HepG2 (cell line): ENCODE results near the gene MTHFSD. TPM values are rescaled to one million over a fixed set of nuclear protein-coding genes. Genes with fewer than 3 reads are reported as not detected.

Source experiments
- ATAC-seq: fragments of 200-7000 bp; cut with Tn5 transposase; 3 replicates; pipeline ENCODE4 v1.9.1; 2020; ENCODE audit warnings: mild to moderate bottlenecking, moderate library complexity
- BruUV-seq: library from RNA; stranded (reverse); fragments of 400-500 nt; replicated peaks from 2 replicates; lab custom pipeline; 2021; lab: Mats Ljungman, UMichigan
- CTCF ChIA-PET: fragments of 300-600 bp; formaldehyde crosslinking; extraction: SDS; loops from one replicate; lab custom pipeline; 2021; ENCODE audit warnings: low total read pairs, inconsistent platforms, low intra/inter-chr PET ratio; lab: Yijun Ruan, JAX
- POLR2A ChIA-PET: fragments of 350-600 bp; sonication (Branson Sonifier 250); formaldehyde crosslinking; loops from one replicate; lab custom pipeline; 2020; ENCODE audit warnings: antibody characterized with exemption, inconsistent platforms; lab: Yijun Ruan, JAX
- DNase-seq: peaks from one replicate; pipeline ENCODE4 v3.0.0-alpha.2; 2015; ENCODE audit warnings: low spot score
- FAIRE-seq: peaks from 3 replicates; lab custom pipeline; 2011; peaks lifted over from hg19 to GRCh38; lab: Jason Lieb, UNC
- H2AFZ ChIP-seq: one replicate; pipeline ENCODE4 v1.6.1; 2011; ENCODE audit warnings: low read length, inconsistent platforms
- H3K27ac ChIP-seq: fragments of 300-600 bp; 3 replicates; pipeline ENCODE4 v1.8.0; 2011; ENCODE audit warnings: mixed run types, mild to moderate bottlenecking, mixed read lengths, low read length, inconsistent platforms; ENCODE audit not compliant: insufficient read depth; ENCODE audit errors: extremely low read length
- H3K27me3 ChIP-seq, 2 experiments: fragments of 200-600 bp in 1 of 2; 2 replicates in 1 of 2; 3 replicates in 1 of 2; pipeline versions ENCODE4 v1.6.0 to v1.8.0; 2011; ENCODE audit warnings: low read length in 2 of 2, mild to moderate bottlenecking in 2 of 2, moderate library complexity in 2 of 2, inconsistent platforms in 1 of 2; ENCODE audit not compliant: insufficient read depth in 2 of 2, control insufficient read depth in 1 of 2
- H3K36me3 ChIP-seq, 2 experiments: fragments of 200-600 bp in 1 of 2; replicated peaks in 1 of 2; 2 replicates in 1 of 2; 3 replicates in 1 of 2; pipeline versions ENCODE4 v1.5.1 to v1.8.0; 2011; ENCODE audit warnings: low read length in 2 of 2, inconsistent platforms in 1 of 2; ENCODE audit not compliant: insufficient read depth in 2 of 2, control insufficient read depth in 1 of 2
- H3K4me1 ChIP-seq: 2 replicates; pipeline ENCODE4 v1.5.1; 2012; ENCODE audit warnings: low read length, inconsistent platforms; ENCODE audit not compliant: insufficient read depth
- H3K4me2 ChIP-seq: 2 replicates; pipeline ENCODE4 v1.6.0; 2011; ENCODE audit warnings: low read depth, low read length, inconsistent platforms
- H3K4me3 ChIP-seq, 3 experiments: fragments of 200-600 bp in 1 of 3; sonication (generic), shearing (Covaris generic) in 1 of 3; replicated peaks in 1 of 3; 2 replicates each; pipeline ENCODE4 v1.5.1; 2011 to 2016; ENCODE audit warnings: low read length in 3 of 3, inconsistent platforms in 2 of 3, low read depth in 2 of 3, mild to moderate bottlenecking in 2 of 3, control low read depth in 1 of 3, mixed read lengths in 1 of 3; ENCODE audit not compliant: insufficient read depth in 1 of 3
- H3K79me2 ChIP-seq: one replicate; pipeline ENCODE4 v1.6.1; 2011; ENCODE audit warnings: low read length, inconsistent platforms; ENCODE audit not compliant: insufficient read depth
- H3K9ac ChIP-seq: 2 replicates; pipeline ENCODE4 v1.6.0; 2011; ENCODE audit warnings: mild to moderate bottlenecking, low read depth, low read length, inconsistent platforms; ENCODE audit not compliant: insufficient read depth
- H3K9me3 ChIP-seq: 2 replicates; pipeline ENCODE4 v1.5.1; 2012; ENCODE audit warnings: mild to moderate bottlenecking, low read length
- H4K20me1 ChIP-seq: 2 replicates; pipeline ENCODE4 v1.6.0; 2011; ENCODE audit warnings: inconsistent platforms, mild to moderate bottlenecking, low read length, moderate library complexity; ENCODE audit not compliant: insufficient read depth
- ARID5B ChIP-seq: IDR thresholded peaks from 2 replicates; pipeline ENCODE4 v1.4.0; 2020; ENCODE audit warnings: mild to moderate bottlenecking, missing genetic modification reagents
- FOSL2 ChIP-seq: sonication (generic); formaldehyde crosslinking; IDR thresholded peaks from 2 replicates; pipeline ENCODE4 v1.4.0; 2020; ENCODE audit warnings: missing genetic modification reagents
- FOXA3 ChIP-seq: IDR thresholded peaks from 2 replicates; pipeline ENCODE4 v1.6.1; 2016; ENCODE audit warnings: missing genetic modification reagents, missing compliant biosample characterization
- FOXP1 ChIP-seq, 2 experiments: fragments of 450-650 bp in 1 of 2; IDR thresholded peaks; 2 replicates each; pipeline ENCODE4 v1.6.1; 2017 to 2018; ENCODE audit warnings: antibody characterized with exemption in 1 of 2
- NFE2 ChIP-seq: sonication (generic); formaldehyde crosslinking; IDR thresholded peaks from 2 replicates; pipeline ENCODE4 v1.4.0; 2020; ENCODE audit warnings: missing genetic modification reagents
- NFKB2 ChIP-seq: sonication (generic); formaldehyde crosslinking; IDR thresholded peaks from 2 replicates; pipeline ENCODE4 v1.4.0; 2020; ENCODE audit warnings: missing genetic modification reagents, borderline replicate concordance
- SOX13 ChIP-seq, 3 experiments: fragments of 450-650 bp in 1 of 3; sonication (generic) in 1 of 3; formaldehyde crosslinking in 1 of 3; IDR thresholded peaks in 2 of 3; conservative IDR thresholded peaks in 1 of 3; 2 replicates each; pipeline versions ENCODE4 v1.5.0 to v1.6.1; 2016 to 2020; ENCODE audit warnings: antibody characterized with exemption in 1 of 3, mild to moderate bottlenecking in 1 of 3, missing compliant biosample characterization in 1 of 3, missing genetic modification reagents in 1 of 3, moderate library complexity in 1 of 3
- SOX5 ChIP-seq: IDR thresholded peaks from 2 replicates; pipeline ENCODE4 v1.6.1; 2016; ENCODE audit warnings: borderline replicate concordance
- SOX6 ChIP-seq, 2 experiments: fragments of 450-650 bp in 1 of 2; sonication (generic) in 1 of 2; formaldehyde crosslinking in 1 of 2; IDR thresholded peaks; 2 replicates each; pipeline versions ENCODE4 v1.4.0 to v1.6.1; 2017 to 2020; ENCODE audit warnings: antibody characterized with exemption in 1 of 2, mild to moderate bottlenecking in 1 of 2, missing genetic modification reagents in 1 of 2
- ZIK1 ChIP-seq: sonication (generic); formaldehyde crosslinking; IDR thresholded peaks from 2 replicates; pipeline ENCODE4 v1.5.0; 2020; ENCODE audit warnings: mild to moderate bottlenecking, low read depth, missing genetic modification reagents, borderline replicate concordance
- WGBS: methylation state at CpG from one replicate; pipeline ENCODE4 v1.1.6; 2017; ENCODE audit warnings: low lambda C conversion rate; 5-methylcytosine and 5-hydroxymethylcytosine counted together
- in situ Hi-C: cut with HindIII; loops from 2 replicates; pipeline ENCODE4 v1.10.0; 2017; ENCODE audit warnings: low pct_unique_long_range_greater_than_20kb; ENCODE audit not compliant: extremely low pct_ligation_motif_present
- intact Hi-C: fragments of 100-400 bp; cut with micrococcal nuclease; formaldehyde crosslinking; loops from one replicate; pipeline ENCODE4 v1.10.0; 2022; ENCODE audit not compliant: unreplicated experiment
- polyA plus RNA-seq, 8 experiments: library from polyadenylated mRNA; depleted of rRNA in 3 of 8; stranded (reverse) in 7 of 8; unstranded in 1 of 8; fragments of >200 nt; fragmentation: Illumina TruSeq in 4 of 8; extraction: Trizol in 4 of 8; gene quantifications; 2 replicates each; pipeline versions ENCODE4 v1.2.1 to v1.2.3, GENCODE V29; 2011 to 2016; ENCODE audit warnings: low read depth in 4 of 8, missing spikeins in 1 of 8, mixed read lengths in 1 of 8; ENCODE audit not compliant: insufficient read depth in 1 of 8
- total RNA-seq, 5 experiments: library from RNA; depleted of rRNA; stranded (reverse); fragments of >200 nt; fragmentation: Illumina TruSeq; extraction: Trizol; gene quantifications; 2 replicates each; pipeline ENCODE4 v1.2.3, GENCODE V29; 2016; ENCODE audit warnings: low read depth in 1 of 5

Gene MTHFSD
- total and polyA plus RNA-seq, 2 of the 13 experiments (the other 11 are each of a cell fraction or from before 2014, with no cell fraction given) = 14.2 to 16.3 TPM

DNA sequence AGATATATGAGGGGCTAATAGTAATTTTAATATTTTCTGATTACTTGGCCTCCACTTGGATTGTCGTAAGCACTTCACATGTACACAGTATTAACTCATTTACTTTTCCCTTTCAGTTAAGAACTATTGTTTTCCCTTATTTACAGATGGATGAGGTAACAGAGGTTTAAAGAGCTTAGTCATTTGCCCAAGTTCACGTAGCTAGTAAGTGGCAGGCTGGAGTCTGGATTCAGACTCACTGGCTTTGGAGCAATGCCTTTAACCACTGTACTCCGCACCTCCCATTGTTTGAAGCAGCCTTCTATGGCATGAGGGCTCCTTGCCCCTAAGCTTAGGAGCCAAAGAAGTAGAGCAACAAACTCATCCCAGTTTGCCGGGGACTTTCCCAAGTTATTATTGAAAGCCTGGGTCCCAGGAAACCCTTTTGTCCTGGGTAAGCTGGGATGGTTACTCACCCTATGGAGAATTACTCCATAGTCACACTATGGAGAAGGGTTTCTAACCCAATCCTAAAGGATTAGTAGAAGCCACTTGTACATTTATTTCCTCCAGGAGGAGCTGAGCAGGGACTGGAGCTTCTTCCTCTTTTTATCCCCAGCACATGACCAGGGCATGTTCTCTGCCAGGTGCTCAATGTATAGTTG is 35.6 kb upstream of the MTHFSD start:
- DNase-seq = peak; percentile 32
- no TSS peak for BruUV-seq
- no peak overlapping the region for H3K4me2 ChIP-seq
- TF ChIP-seq ZIK1 (CRISPR knock-in tag) (no peak), SOX6 (IDR thresholded peaks at IDR 0.05) (no peak), SOX6 (CRISPR knock-in tag; IDR thresholded peaks at IDR 0.05) (peak; percentile 43; the same call in 1 of the 2 replicates), NFKB2 (CRISPR knock-in tag) (no peak), SOX5 (peak; percentile 81), NFE2 (CRISPR knock-in tag) (0 out of 2 replicates have a peak, but pooled peaks have one; percentile 30), SOX13 (IDR thresholded peaks at IDR 0.05) (0 out of 2 replicates have a peak, but pooled peaks have one; percentile 14), SOX13 (CRISPR knock-in tag; conservative IDR thresholded peaks at IDR 0.05 in 1 of 2, IDR thresholded peaks at IDR 0.05 in 1 of 2) (peak in 1 of 2 experiments; percentile 58; a peak in 1 of 4 replicates), FOXA3 (CRISPR knock-in tag) (peak; percentile 69), FOSL2 (CRISPR knock-in tag) (peak; percentile 68), ARID5B (CRISPR knock-in tag) (0 out of 2 replicates have a peak, but pooled peaks have one; percentile 21), FOXP1 (IDR thresholded peaks at IDR 0.05) (no peak), FOXP1 (CRISPR knock-in tag; IDR thresholded peaks at IDR 0.05) (0 out of 2 replicates have a peak, but pooled peaks have one; percentile 20)
- H3K36me3 ChIP-seq = no peaks in the 10 kb centered on the region
- no peaks in the 10 kb centered on the region for H3K79me2 ChIP-seq
- no peaks in the 10 kb centered on the region for H4K20me1 ChIP-seq
- H3K27me3 ChIP-seq = peaks cover 6 to 37% of the 10 kb centered on the region in 2 experiments
- H3K9me3 ChIP-seq = no peaks in the 10 kb centered on the region
- ChIA-PET CTCF (no interaction called here), POLR2A (no interaction called here)
- H3K4me1 ChIP-seq = no peaks in the 10 kb centered on the region
- no peak overlapping the region for H3K9ac ChIP-seq
- no peak; the same call in 2 of the 3 replicates for ATAC-seq
- intact Hi-C loops (no loop called here), in situ Hi-C loops (no loop called here)
- FAIRE-seq = no peak
- H3K4me3 ChIP-seq = no peak overlapping the region
- H2AFZ ChIP-seq = no peak overlapping the region
- H3K27ac ChIP-seq = no peak overlapping the region
- WGBS = 2% methylated on average over 4 of the region's 4 CpGs
